Keratinocyte (primary cell): Measurements from ENCODE around the gene TSKU.

Experiments
- EZH2 ChIP-seq: IDR thresholded peaks from one replicate; pipeline ENCODE4 v1.6.1; 2012; ENCODE audit warnings: inconsistent platforms, mild to moderate bottlenecking, low read length, moderate library complexity
- TF ChIP-seq, protein P1 (sequence below), 3 experiments: IDR thresholded peaks in 1 of 3; conservative IDR thresholded peaks in 1 of 3; optimal IDR thresholded peaks in 1 of 3; 2 replicates in 2 of 3; 3 replicates in 1 of 3; pipeline versions ENCODE3 to v1.5.1; 2011; ENCODE audit warnings: low read length in 3 of 3, mild to moderate bottlenecking in 3 of 3, moderate library complexity in 2 of 3, control low read depth in 1 of 3, inconsistent platforms in 1 of 3; ENCODE audit not compliant: insufficient read depth in 2 of 3; ENCODE audit errors: extremely low read depth in 1 of 3

DNA sequence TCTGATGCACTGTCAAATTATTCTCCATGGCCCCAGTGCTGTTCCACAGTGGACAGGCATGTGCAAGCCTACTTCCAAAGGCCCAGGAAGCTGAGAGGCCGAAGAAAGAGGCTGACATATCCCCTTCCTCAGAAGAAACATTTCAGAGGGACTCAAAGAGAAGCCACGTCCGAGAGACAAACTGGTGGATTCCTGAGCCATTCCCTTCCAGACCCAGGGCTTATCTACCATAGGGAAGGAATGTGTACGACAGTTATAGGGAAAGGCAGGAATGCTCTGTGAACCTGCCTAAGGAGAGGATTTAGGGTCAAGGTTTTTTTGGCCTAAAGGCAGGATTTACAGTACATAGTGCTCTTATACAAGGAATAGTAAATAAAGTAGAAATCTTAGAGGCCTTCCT, 46.9 kb upstream of the TSKU start:
- TF ChIP-seq, protein P1, sequence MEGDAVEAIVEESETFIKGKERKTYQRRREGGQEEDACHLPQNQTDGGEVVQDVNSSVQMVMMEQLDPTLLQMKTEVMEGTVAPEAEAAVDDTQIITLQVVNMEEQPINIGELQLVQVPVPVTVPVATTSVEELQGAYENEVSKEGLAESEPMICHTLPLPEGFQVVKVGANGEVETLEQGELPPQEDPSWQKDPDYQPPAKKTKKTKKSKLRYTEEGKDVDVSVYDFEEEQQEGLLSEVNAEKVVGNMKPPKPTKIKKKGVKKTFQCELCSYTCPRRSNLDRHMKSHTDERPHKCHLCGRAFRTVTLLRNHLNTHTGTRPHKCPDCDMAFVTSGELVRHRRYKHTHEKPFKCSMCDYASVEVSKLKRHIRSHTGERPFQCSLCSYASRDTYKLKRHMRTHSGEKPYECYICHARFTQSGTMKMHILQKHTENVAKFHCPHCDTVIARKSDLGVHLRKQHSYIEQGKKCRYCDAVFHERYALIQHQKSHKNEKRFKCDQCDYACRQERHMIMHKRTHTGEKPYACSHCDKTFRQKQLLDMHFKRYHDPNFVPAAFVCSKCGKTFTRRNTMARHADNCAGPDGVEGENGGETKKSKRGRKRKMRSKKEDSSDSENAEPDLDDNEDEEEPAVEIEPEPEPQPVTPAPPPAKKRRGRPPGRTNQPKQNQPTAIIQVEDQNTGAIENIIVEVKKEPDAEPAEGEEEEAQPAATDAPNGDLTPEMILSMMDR (optimal IDR thresholded peaks at IDR 0.05 in 1 of 3, IDR thresholded peaks at IDR 0.05 in 1 of 3, conservative IDR thresholded peaks at IDR 0.05 in 1 of 3; ENCODE audit: extremely low read depth in 1 of 3, insufficient read depth in 2 of 3, low read length in 3 of 3): no peak
- no peak for TF ChIP-seq EZH2
